K562 (cell line): ENCODE measurements around the gene DDX43. TPM values are rescaled to one million over a fixed set of nuclear protein-coding genes. Genes with fewer than 3 reads are reported as not detected.

Experiments used
- ATAC-seq: fragments of 200-7000 bp; cut with Tn5 transposase; 3 replicates; pipeline ENCODE4 v1.9.1; 2020; ENCODE audit warnings: moderate library complexity
- BruUV-seq: library from RNA; stranded (reverse); fragments of 400-500 nt; replicated peaks from 2 replicates; lab custom pipeline; 2021; lab: Mats Ljungman, UMichigan
- CTCF ChIA-PET: fragments of 300-600 bp; formaldehyde crosslinking; extraction: SDS; loops from one replicate; lab custom pipeline; 2021; ENCODE audit warnings: low intra/inter-chr PET ratio; lab: Yijun Ruan, JAX
- POLR2A ChIA-PET: fragments of 300-600, 350-650 bp; sonication (Branson Sonifier 250); formaldehyde crosslinking; extraction: SDS; loops from one replicate; lab custom pipeline; 2021; ENCODE audit warnings: antibody characterized with exemption, inconsistent platforms; lab: Yijun Ruan, JAX
- DNase-seq, 4 experiments: peaks; one replicate each; pipeline versions ENCODE4 v3.0.0 to v3.0.0-alpha.2; 2011 to 2018; ENCODE audit warnings: low spot score in 3 of 4, mixed read lengths in 3 of 4; ENCODE audit errors: extremely low read depth in 1 of 4
- FAIRE-seq: peaks from 2 replicates; lab custom pipeline; 2011; peaks lifted over from hg19 to GRCh38; lab: Jason Lieb, UNC
- H2AFZ ChIP-seq: 2 replicates; pipeline ENCODE4 v1.6.0; 2011; ENCODE audit warnings: low read depth, low read length, control low read depth, inconsistent platforms
- H3K27ac ChIP-seq: fragments of 200-600 bp; 3 replicates; pipeline ENCODE4 v1.8.0; 2011; ENCODE audit warnings: low read depth, mild to moderate bottlenecking, control low read depth, inconsistent platforms, low read length, moderate library complexity, mixed read lengths; ENCODE audit errors: extremely low read depth
- H3K27me3 ChIP-seq, 2 experiments: fragments of 300-600 bp in 1 of 2; 2 replicates in 1 of 2; 3 replicates in 1 of 2; pipeline versions ENCODE4 v1.6.0 to v1.8.0; 2011; ENCODE audit warnings: inconsistent platforms in 2 of 2, low read length in 2 of 2, mild to moderate bottlenecking in 1 of 2, mixed read lengths in 1 of 2, moderate library complexity in 1 of 2; ENCODE audit not compliant: control insufficient read depth in 2 of 2, insufficient read depth in 2 of 2
- H3K36me3 ChIP-seq: fragments of 300-600 bp; 3 replicates; pipeline ENCODE4 v1.8.0; 2011; ENCODE audit warnings: mild to moderate bottlenecking, low read length, inconsistent platforms; ENCODE audit not compliant: control insufficient read depth, insufficient read depth
- H3K4me1 ChIP-seq, 2 experiments: fragments of 200-600 bp in 1 of 2; replicated peaks in 1 of 2; 2 replicates in 1 of 2; 3 replicates in 1 of 2; pipeline versions ENCODE4 v1.5.1 to v1.8.0; 2011; ENCODE audit warnings: inconsistent platforms in 2 of 2, low read length in 2 of 2, mild to moderate bottlenecking in 1 of 2, mixed read lengths in 1 of 2, moderate library complexity in 1 of 2; ENCODE audit not compliant: control insufficient read depth in 2 of 2, insufficient read depth in 2 of 2
- H3K4me2 ChIP-seq: 2 replicates; pipeline ENCODE4 v1.6.1; 2011; ENCODE audit warnings: low read length, control low read depth, inconsistent platforms, mixed read lengths; ENCODE audit not compliant: insufficient read depth
- H3K4me3 ChIP-seq: fragments of 200-600 bp; sonication (generic), shearing (Covaris generic); 2 replicates; pipeline ENCODE4 v1.5.1; 2016; ENCODE audit warnings: control low read depth, inconsistent platforms
- H3K79me2 ChIP-seq: fragments of 200-600 bp; 3 replicates; pipeline ENCODE4 v1.8.0; 2011; ENCODE audit warnings: low read length, inconsistent platforms; ENCODE audit not compliant: control insufficient read depth, insufficient read depth
- H3K9ac ChIP-seq, 2 experiments: 2 replicates each; pipeline versions ENCODE4 v1.6.0 to v1.6.1; 2011; ENCODE audit warnings: low read depth in 2 of 2, low read length in 2 of 2, control low read depth in 1 of 2, inconsistent platforms in 1 of 2, mild to moderate bottlenecking in 1 of 2, mixed read lengths in 1 of 2; ENCODE audit not compliant: insufficient read depth in 1 of 2
- H3K9me1 ChIP-seq: one replicate; pipeline ENCODE4 v1.6.0; 2011; ENCODE audit warnings: inconsistent platforms, mild to moderate bottlenecking, low read length, moderate library complexity; ENCODE audit not compliant: control insufficient read depth, insufficient read depth
- H3K9me3 ChIP-seq: replicated peaks from 2 replicates; pipeline ENCODE4 v1.5.1; 2011; ENCODE audit warnings: low read depth, low read length, inconsistent platforms; ENCODE audit not compliant: control insufficient read depth, insufficient read depth
- H4K20me1 ChIP-seq: replicated peaks from 2 replicates; pipeline ENCODE4 v1.6.1; 2011; ENCODE audit warnings: low read length, inconsistent platforms, mixed read lengths; ENCODE audit not compliant: control insufficient read depth, insufficient read depth
- CBX2 ChIP-seq: fragments of 200-600 bp; sonication (generic); IDR thresholded peaks from one replicate; pipeline ENCODE4 v1.6.1; 2012; ENCODE audit warnings: mild to moderate bottlenecking, low read length, inconsistent platforms; ENCODE audit not compliant: insufficient read depth, poor library complexity, severe bottlenecking
- IFI16 ChIP-seq: fragments of 250-450 bp; sonication (Bioruptor Pico); IDR thresholded peaks from 2 replicates; pipeline ENCODE4 v2.1.2; 2022; ENCODE audit warnings: mild to moderate bottlenecking, inconsistent platforms
- NRF1 ChIP-seq, 2 experiments: fragments of 450-650 bp; IDR thresholded peaks in 1 of 2; conservative IDR thresholded peaks in 1 of 2; 2 replicates each; pipeline ENCODE4 v1.6.1; 2014; ENCODE audit warnings: mild to moderate bottlenecking in 2 of 2
- WGBS: fragments of 100-300 bp; shearing (Covaris generic); methylation state at CpG from one replicate; pipeline ENCODE4 v1.1.6; 2016; ENCODE audit warnings: low coverage, mixed read lengths; ENCODE audit not compliant: insufficient coverage; ENCODE audit errors: missing lambda C conversion rate; 5-methylcytosine and 5-hydroxymethylcytosine counted together
- in situ Hi-C: fragments of 300-500 bp; cut with MboI; formaldehyde crosslinking; loops from 4 replicates; pipeline ENCODE4 v1.15.0; 2018; ENCODE audit warnings: inconsistent platforms, mixed read lengths
- intact Hi-C: fragments of 100-400 bp; cut with micrococcal nuclease; formaldehyde crosslinking; loops from 2 replicates; pipeline ENCODE4 v1.14.2; 2022
- polyA plus RNA-seq, 8 experiments: library from polyadenylated mRNA; depleted of rRNA in 4 of 8; stranded (reverse) in 5 of 8; unstranded in 3 of 8; fragments of >200 nt; fragmentation: Nextera tagmentation in 2 of 8; fragmentation: Illumina TruSeq in 1 of 8; extraction: Ambion mirVana in 2 of 8; extraction: Trizol in 1 of 8; gene quantifications; 2 replicates each; pipeline versions ENCODE4 v1.2.1 to v1.2.3, GENCODE V29; 2011 to 2014; ENCODE audit warnings: inconsistent platforms in 1 of 8, missing spikeins in 1 of 8
- total RNA-seq, 7 experiments: library from RNA; depleted of rRNA in 6 of 7; stranded (reverse); fragments of >200 nt in 6 of 7; fragmentation: Illumina TruSeq in 2 of 7; extraction: Trizol in 2 of 7; gene quantifications; 2 replicates each; pipeline versions ENCODE4 v1.2.1 to v1.2.3, GENCODE V29; 2011 to 2021; ENCODE audit warnings: low replicate concordance in 1 of 7

The DDX43 gene
- total and polyA plus RNA-seq, 9 of the 15 experiments (the other 6 are each of a cell fraction or from before 2014, with no cell fraction given) = 0.07 to 0.88 (median 0.25) TPM

DNA sequence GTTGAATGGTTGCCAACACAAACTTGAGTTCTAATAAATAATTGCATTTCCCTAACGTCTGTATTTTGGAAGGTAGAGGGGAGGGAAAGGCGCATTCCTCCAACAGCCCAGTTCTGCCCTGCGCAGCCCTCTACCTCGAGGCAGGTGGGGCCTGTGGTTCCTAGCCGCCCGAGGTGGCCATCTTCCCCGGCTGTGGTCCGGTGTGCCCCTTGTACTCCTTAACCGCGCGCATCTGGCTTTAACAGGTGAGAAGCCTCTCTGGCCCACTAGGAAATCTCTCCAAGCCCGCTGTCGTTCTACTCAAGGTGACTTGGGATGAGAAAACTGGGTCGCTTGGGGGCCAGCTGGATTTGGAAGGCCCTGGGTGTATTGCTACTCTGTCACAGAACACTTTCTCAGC is 30.5 kb upstream of the DDX43 start:
- peaks cover 4 to 17% of the 10 kb centered on the region in 2 experiments; a peak in 3 of 5 replicates for H3K4me1 ChIP-seq
- TF ChIP-seq CBX2 (no peak), IFI16 (no peak)
- H3K9ac ChIP-seq = no peak overlapping the region
- CTCF ChIA-PET = no interaction called here
- POLR2A ChIA-PET = interaction anchor here (0.6 kb wide), 1 partner anchor 12 kb away, joined by 3 read pairs; no protein-coding TSS in a partner anchor
- H3K27ac ChIP-seq = no peak overlapping the region
- no peaks in the 10 kb centered on the region for H3K36me3 ChIP-seq
- H3K4me2 ChIP-seq = no peak overlapping the region
- intact Hi-C loops (no loop called here), in situ Hi-C loops (no loop called here)
- no TSS peak for BruUV-seq
- no peak for ATAC-seq
- H3K9me1 ChIP-seq = no peaks in the 10 kb centered on the region
- FAIRE-seq = no peak
- H3K79me2 ChIP-seq = no peaks in the 10 kb centered on the region
- peaks cover 0 to 24% of the 10 kb centered on the region in 2 experiments; a peak in 3 of 5 replicates for H3K27me3 ChIP-seq
- DNase-seq = no peak
- WGBS = 58% methylated on average over 14 of the region's 14 CpGs
- H3K9me3 ChIP-seq = no peaks in the 10 kb centered on the region
- H2AFZ ChIP-seq = no peak overlapping the region
- H4K20me1 ChIP-seq = no peaks in the 10 kb centered on the region
- no peak overlapping the region for H3K4me3 ChIP-seq

GRCh38 chr6:73364549-73364948 is 30.1 kb upstream of the DDX43 start:
- no peak for TF ChIP-seq NRF1 (conservative IDR thresholded peaks at IDR 0.05 in 1 of 2, IDR thresholded peaks at IDR 0.05 in 1 of 2)
- Histone ChIP-seq H3K4me3 (no peak overlapping the region), H2AFZ (no peak overlapping the region), H3K9ac (no peak overlapping the region), H3K27ac (no peak overlapping the region), H3K27me3 (peaks cover 0 to 26% of the 10 kb centered on the region in 2 experiments; a peak in 3 of 5 replicates), H3K4me2 (no peak overlapping the region), H3K36me3 (no peaks in the 10 kb centered on the region), H4K20me1 (no peaks in the 10 kb centered on the region), H3K9me1 (no peaks in the 10 kb centered on the region), H3K79me2 (no peaks in the 10 kb centered on the region), H3K9me3 (no peaks in the 10 kb centered on the region), H3K4me1 (peaks cover 4 to 17% of the 10 kb centered on the region in 2 experiments; a peak in 3 of 5 replicates)
- ChIA-PET POLR2A (no interaction called here), CTCF (no interaction called here)
- 21% methylated on average over 8 of the region's 9 CpGs for WGBS
- no TSS peak for BruUV-seq
- no peak for FAIRE-seq
- no peak for ATAC-seq
- intact Hi-C loops (no loop called here), in situ Hi-C loops (no loop called here)
- no peak for DNase-seq
